GM12878 (cell line): ENCODE results near the gene EGF.

Experiments used
- CBX5 ChIP-seq: sonication (generic); IDR thresholded peaks from 2 replicates; pipeline ENCODE4 v1.6.1; 2016; ENCODE audit warnings: low read depth, moderate library complexity, mild to moderate bottlenecking, inconsistent platforms
- CREB1 ChIP-seq: IDR thresholded peaks from 2 replicates; pipeline ENCODE4 v1.6.1; 2012; ENCODE audit warnings: low read depth, mild to moderate bottlenecking, inconsistent platforms
- EGR1 ChIP-seq, 2 experiments: IDR thresholded peaks; 1 replicate in 1 of 2; 2 replicates in 1 of 2; pipeline ENCODE4 v1.6.1; 2011 to 2012; ENCODE audit warnings: low read depth in 2 of 2, low read length in 2 of 2, borderline replicate concordance in 1 of 2, mild to moderate bottlenecking in 1 of 2, moderate library complexity in 1 of 2
- POLR2A ChIP-seq: IDR thresholded peaks from 2 replicates; pipeline ENCODE4 v1.6.1; 2011; ENCODE audit warnings: low read depth, mild to moderate bottlenecking, low read length
- SMARCA5 ChIP-seq: fragments of 450-650 bp; IDR thresholded peaks from 2 replicates; pipeline ENCODE4 v1.6.1; 2017; ENCODE audit warnings: mild to moderate bottlenecking
- TAF1 ChIP-seq: IDR thresholded peaks from 2 replicates; pipeline ENCODE4 v1.6.1; 2011; ENCODE audit warnings: mild to moderate bottlenecking, low read depth, low read length, borderline replicate concordance
- TF ChIP-seq, protein P1 (sequence below), 3 experiments: IDR thresholded peaks in 2 of 3; conservative IDR thresholded peaks in 1 of 3; 2 replicates each; pipeline ENCODE4 v1.5.1; 2011; ENCODE audit warnings: low read depth in 3 of 3, low read length in 3 of 3, mild to moderate bottlenecking in 3 of 3, control low read depth in 2 of 3, moderate library complexity in 2 of 3, inconsistent platforms in 1 of 3, mixed read lengths in 1 of 3; ENCODE audit not compliant: control insufficient read depth in 2 of 3, insufficient read depth in 1 of 3; ENCODE audit errors: extremely low read depth in 1 of 3
- TF ChIP-seq, protein P2 (sequence below): IDR thresholded peaks from 2 replicates; pipeline ENCODE4 v1.6.1; 2011; ENCODE audit warnings: borderline replicate concordance, low read depth, mild to moderate bottlenecking, moderate library complexity, low read length; ENCODE audit not compliant: insufficient read depth, poor library complexity, severe bottlenecking

DNA sequence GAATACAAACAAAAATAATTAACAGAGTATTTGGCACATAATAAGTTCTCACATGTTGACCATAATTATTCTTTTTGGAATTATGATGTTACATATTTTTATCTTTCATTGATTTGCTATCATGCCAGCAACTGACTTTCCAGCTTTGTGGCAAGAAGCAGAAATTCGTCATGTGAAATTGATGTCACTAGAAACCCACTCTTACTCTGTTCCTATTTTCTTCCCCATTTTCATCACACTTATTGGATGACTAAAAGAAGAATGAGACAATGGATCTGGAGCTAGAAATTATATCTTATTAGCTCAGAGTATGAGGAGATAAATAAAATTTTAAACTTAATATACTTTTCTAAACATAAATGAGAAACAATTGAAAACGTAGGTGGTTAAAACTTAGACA is 31.9 kb downstream of the EGF start:
- TF ChIP-seq SMARCA5 (no peak), CREB1 (no peak), CBX5 (no peak), POLR2A (no peak), EGR1 (IDR thresholded peaks at IDR 0.05; ENCODE audit: borderline replicate concordance in 1 of 2, low read depth in 2 of 2, low read length in 2 of 2) (no peak), TAF1 (no peak)
- TF ChIP-seq, protein P1, sequence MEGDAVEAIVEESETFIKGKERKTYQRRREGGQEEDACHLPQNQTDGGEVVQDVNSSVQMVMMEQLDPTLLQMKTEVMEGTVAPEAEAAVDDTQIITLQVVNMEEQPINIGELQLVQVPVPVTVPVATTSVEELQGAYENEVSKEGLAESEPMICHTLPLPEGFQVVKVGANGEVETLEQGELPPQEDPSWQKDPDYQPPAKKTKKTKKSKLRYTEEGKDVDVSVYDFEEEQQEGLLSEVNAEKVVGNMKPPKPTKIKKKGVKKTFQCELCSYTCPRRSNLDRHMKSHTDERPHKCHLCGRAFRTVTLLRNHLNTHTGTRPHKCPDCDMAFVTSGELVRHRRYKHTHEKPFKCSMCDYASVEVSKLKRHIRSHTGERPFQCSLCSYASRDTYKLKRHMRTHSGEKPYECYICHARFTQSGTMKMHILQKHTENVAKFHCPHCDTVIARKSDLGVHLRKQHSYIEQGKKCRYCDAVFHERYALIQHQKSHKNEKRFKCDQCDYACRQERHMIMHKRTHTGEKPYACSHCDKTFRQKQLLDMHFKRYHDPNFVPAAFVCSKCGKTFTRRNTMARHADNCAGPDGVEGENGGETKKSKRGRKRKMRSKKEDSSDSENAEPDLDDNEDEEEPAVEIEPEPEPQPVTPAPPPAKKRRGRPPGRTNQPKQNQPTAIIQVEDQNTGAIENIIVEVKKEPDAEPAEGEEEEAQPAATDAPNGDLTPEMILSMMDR (IDR thresholded peaks at IDR 0.05 in 2 of 3, conservative IDR thresholded peaks at IDR 0.05 in 1 of 3; ENCODE audit: control insufficient read depth in 2 of 3, extremely low read depth in 1 of 3, insufficient read depth in 1 of 3, low read depth in 3 of 3, low read length in 3 of 3) = no peak
- TF ChIP-seq, protein P2, sequence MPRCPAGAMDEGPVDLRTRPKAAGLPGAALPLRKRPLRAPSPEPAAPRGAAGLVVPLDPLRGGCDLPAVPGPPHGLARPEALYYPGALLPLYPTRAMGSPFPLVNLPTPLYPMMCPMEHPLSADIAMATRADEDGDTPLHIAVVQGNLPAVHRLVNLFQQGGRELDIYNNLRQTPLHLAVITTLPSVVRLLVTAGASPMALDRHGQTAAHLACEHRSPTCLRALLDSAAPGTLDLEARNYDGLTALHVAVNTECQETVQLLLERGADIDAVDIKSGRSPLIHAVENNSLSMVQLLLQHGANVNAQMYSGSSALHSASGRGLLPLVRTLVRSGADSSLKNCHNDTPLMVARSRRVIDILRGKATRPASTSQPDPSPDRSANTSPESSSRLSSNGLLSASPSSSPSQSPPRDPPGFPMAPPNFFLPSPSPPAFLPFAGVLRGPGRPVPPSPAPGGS = no peak
